HG03571 (cell line): ENCODE data around the gene BEX4.
A peak's percentile ranks its signal among the peaks of the same experiment; 100 is the strongest.

Experiments
- ATAC-seq: cut with Tn5 transposase; IDR thresholded peaks from one replicate; pipeline ENCODE4 v1.9.1; 2021; ENCODE audit not compliant: unreplicated experiment

The BEX4 gene

DNA sequence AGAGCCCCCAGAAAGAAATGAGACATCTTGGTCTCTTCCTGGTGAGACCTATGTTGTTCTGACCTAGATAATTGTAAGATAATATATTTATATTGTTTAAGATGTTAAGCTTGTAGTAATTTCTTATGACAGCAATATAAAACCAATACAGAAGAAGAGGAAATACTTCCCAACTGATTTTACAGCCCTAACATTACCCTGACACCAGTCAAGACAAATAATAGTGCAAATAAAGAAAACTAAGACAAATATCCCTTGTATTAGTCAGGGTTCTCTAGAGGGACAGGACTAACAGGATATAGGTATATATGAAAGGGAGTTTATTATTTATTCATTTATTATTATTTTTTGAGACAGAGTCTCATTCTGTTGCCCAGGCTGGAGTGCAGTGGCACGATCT, 21.4 kb downstream of the BEX4 start:
- no peak for ATAC-seq

DNA sequence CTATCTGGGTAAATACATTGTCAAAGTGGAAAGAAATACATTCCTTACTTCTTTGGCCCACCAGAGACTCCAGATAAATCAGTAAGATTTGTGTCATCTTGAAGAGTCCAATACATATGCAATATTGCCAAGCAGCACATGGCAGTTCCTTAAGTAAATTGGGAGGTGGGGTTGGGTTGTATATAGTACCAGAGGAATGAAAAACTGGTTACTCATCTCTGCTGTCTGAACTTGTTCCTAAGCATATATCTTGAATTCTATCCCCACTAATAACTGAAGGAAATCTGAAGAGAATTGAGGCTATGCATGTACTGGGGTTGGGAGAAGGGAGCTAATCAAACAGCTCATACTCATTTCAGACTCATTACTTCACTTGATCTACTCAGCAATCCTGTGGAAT, 25.2 kb downstream of the BEX4 start:
- ATAC-seq: no peak

DNA sequence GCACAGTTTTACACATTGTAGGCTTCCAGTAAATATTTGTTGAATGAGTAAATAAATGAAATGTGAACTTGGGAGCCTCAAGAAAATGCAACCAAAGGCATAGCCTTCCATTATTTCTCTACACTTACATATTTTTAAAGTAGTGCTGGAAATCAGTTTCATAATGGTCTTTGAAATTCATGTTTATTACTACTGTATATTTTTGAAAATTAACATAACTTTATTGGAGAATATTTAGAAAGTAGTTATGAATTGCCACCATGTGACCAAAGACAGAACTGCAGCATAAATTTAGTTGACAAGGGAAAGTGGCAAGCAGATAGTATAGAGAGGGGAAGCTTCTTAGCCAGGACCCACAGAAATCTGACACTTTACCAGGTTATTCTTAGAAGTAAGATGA, 33.6 kb downstream of the BEX4 start:
- ATAC-seq: no peak

DNA sequence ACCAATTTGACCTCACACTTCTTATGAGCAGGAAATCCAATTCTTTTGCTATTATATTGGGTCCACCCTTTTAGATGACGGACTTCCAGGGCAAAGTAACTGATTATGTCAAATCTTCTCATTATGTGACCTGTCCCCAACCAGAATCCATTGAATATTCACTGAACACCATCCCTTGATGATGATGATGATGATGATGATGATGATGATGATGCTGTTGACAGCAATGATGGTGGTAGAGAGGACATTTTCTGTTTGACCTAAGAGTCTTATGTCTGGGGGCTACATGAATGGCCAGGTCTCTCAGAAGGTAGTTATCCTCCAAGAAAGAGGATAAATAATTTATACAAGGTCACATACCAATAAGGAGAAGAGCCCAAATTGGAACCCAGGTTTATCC, 34.9 kb downstream of the BEX4 start:
- no peak for ATAC-seq

DNA sequence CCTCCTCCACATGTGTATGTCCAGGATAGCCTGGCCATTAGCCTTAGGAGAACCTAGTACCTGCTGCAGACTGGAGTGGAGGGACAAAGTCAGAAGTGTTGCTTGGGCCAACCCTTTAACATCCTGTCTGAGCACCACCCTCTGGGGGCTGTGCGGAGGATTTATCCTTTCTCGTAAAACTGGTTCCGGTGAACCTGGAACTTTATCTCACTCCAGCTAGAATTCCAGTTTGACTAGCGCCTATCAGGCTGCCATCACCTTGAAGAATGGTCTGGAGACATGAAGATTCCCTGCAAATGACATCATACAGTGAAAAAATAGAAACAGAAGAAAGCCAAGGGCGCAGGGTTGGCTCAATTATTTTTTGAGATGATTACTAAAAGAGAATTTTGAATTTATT, 36.1 kb downstream of the BEX4 start:
- no peak for ATAC-seq

DNA sequence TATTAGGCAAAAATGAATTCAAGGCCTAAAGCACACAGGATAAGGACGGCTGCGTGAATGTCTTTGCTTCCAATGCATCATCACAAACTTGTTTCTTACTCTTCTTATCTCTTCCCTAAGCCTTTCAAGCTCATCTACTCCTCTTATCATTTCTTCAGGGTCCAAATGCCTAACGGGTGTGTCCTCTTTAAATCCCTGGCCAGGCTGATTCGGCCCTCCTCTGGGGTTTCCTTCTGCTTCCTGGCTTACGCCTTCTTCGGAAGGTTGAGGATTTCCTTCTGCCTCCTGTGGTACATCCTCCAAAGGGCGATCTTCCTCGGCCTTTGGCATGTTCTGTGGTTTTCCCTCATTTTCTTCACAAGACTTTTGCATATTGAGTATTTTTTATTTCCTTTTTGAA, 38.7 kb downstream of the BEX4 start:
- ATAC-seq: no peak

DNA sequence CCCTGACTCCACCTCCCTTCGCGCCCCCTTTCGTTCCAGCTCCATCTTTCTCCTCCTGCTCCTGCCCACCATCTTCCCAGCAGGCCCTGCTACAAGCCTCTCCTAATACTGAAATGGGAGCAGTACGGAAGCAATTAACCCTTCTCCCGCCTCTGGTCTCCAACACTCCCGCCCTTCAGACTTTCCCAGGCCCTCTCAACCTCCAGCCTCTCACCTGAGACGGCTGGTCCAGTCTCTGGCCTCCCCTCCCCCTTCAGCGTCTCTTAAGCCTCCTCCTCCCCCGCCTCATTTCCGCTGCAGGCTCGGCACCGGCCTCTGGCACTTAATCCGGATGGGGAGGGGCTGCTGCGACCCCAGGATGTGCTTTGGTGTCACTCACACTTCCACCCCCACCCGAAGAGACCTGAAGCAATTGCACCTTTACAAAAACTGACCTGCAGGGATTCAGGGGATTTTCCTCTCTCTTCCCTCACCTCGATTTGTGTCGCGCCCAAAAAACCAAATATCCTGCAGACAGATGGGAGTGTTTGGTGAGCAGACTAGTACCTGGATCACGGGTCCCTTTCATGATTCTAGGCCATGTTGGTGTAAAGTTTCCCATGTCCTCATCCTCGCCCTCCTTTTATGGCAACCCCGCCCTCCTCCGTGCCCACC, 39.4 kb downstream of the BEX4 start:
- ATAC-seq: peak; percentile 67

DNA sequence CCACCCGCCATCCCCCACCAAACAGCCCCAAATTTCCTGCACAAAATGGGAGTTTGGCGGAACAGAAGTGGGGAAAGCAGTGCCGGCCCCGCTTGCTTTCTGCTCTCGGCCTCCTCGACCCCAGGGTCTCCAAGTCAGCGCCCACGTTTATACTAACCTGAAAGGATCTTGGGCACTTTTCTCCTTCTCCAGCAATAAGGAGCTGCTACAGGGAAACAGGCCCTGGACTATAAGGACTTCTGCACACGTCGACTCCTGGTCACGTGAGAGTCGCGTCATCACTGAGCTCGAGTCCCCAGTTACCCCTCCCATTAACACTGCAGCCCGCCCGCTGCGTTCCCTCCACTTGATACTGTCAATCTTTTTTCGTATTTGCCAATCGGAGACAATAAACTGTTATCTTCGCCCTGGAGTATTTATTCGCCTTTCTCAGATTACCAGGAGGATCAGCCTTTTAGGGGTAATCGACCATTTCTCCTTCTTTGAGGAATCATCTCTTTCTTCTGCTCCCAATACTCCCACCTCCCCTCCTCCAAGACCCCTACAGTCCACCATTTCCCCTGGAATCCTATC, 40.1 kb downstream of the BEX4 start, which contains the start of gene TCEAL8:
Gene TCEAL8 (minus strand): TSS at position 235 of the 573 bp plus-strand sequence. CDS start 1,176 bp downstream, outside the sequence.
- ATAC-seq: peak; percentile 98

DNA sequence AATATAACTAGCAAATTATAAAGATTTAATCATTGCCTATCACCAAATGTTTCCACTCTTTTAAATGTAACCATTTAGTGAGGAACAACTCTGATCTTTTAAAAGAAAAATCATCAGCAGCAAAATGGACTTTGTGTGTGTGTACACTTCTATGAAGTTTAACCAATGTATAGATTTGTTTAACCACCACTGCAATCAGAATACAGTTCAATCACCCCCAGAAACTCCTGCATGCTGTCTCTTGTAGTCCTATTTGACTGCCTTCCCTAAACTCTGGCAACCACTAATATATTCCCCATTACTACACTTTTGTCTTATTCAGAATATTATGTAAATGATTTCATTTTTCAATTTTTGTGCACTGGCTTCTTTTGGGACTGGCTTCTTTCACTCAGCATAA, 41.7 kb downstream of the BEX4 start:
- ATAC-seq: no peak

DNA sequence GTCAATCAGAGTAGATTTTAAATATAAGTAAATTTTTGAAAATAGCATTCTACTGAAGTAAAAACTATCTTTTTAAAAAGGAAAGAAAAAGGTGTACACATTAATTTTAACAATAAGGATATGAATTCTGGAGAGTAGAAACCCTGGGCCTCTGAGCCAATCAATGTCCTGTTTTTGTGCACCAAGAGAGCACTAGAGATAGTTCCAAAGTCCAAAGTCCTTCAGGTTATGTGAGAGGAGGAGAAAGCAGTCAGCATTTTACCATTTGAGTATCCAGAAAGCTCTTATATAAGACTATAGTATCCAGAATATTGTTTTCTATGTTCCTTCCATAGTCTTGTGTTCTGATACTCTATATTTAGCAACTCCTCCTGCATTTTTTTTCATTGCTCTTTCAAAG, 43.4 kb downstream of the BEX4 start:
- no peak for ATAC-seq
